ENCODE measurements around the gene MRPS18B.
A peak's percentile ranks its signal among the peaks of the same experiment; 100 is the strongest.
"Not testable (repeated sequence)": the region's sequence is repeated elsewhere in the genome, so short reads cannot be mapped to it uniquely, and the experiment has no call there.

The MRPS18B gene

GRCh38 chr6:30657922-30658321, 40.3 kb downstream of the MRPS18B start:
- H3K4me3 ChIP-seq; H3K9me3 ChIP-seq; H3K4me1 ChIP-seq; H3K27me3 ChIP-seq (ENCODE audit: low read depth); DNase-seq (ENCODE audit: low spot score in 2 of 2); in situ Hi-C loops (cut with MboI; ENCODE audit: low sequenced_read_pairs): not testable (repeated sequence)
- peaks cover 88% of the 10 kb centered on the region for H3K36me3 ChIP-seq (replicated peaks)

GRCh38 chr6:30664994-30665767, 47.5 kb downstream of the MRPS18B start:
- H3K27me3 ChIP-seq (ENCODE audit: low read depth) = no peaks in the 10 kb centered on the region
- H3K9me3 ChIP-seq = no peaks in the 10 kb centered on the region
- DNase-seq (ENCODE audit: low spot score in 2 of 2) = no peak
- in situ Hi-C loops (cut with MboI; ENCODE audit: low sequenced_read_pairs) = no loop called here
- peaks cover 20% of the 10 kb centered on the region for H3K4me1 ChIP-seq
- H3K36me3 ChIP-seq (replicated peaks) = peaks cover 62% of the 10 kb centered on the region
- no peak overlapping the region for H3K4me3 ChIP-seq

DNA sequence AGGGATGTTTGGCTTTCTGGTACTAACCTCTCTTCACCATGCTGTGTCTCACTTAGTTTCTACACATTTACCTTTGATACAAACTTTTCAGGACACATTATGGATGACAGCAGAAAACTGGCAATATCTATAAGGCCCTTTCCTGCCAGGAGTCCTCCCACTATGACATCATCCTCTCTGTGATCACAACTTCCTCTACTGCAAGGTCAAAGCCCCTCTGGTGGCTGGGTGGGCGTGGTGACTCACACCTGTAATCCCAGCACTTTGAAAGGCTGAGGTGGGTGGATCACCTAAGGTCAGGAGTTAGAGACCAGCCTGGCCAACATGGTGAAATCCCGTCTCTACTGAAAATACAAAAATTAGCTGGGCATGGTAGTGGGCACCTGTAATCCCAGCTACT, 48.7 kb downstream of the MRPS18B start:
- Histone ChIP-seq H3K4me1 (peaks cover 20% of the 10 kb centered on the region), H3K36me3 (replicated peaks) (peaks cover 62% of the 10 kb centered on the region)
- H3K4me3 ChIP-seq; DNase-seq (ENCODE audit: low spot score in 2 of 2); H3K9me3 ChIP-seq; in situ Hi-C loops (cut with MboI; ENCODE audit: low sequenced_read_pairs); H3K27me3 ChIP-seq (ENCODE audit: low read depth): not testable (repeated sequence)

DNA sequence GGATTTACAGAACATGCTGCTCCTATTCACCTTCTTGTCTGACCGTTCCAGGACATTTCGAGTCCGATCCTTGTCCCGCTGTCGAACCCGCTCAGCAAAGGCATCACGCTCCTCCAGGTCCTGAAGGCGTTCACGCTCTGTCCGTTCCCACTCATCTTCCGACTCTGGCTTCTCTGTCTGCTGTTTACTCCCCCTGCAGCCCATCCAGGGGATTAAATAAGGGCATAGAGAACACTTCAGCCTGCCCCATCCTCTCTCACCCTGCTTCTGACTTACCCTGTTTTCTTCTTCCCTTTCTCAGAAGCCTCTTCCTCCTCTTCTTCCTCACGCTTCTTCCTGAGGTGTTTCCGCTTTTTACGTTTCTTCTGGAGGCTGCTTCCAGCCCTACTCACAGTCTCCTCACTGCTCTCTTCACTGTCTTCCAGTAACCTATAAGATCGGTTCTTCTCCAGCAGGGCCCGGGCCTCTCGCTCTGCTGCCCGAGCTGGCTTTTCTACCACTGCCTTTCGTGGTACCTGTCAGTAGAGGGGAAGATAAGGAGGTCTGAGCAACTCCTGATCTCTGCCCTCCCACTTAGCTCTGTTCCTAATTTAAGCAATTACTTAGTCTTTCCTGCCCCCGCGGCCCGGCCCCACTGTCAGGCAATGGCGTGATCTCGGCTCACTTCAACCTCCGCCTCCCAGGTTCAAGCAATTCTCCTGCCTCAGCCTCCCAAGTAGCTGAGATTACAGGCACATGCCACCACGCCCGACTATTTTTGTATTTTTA, 53.3 kb downstream of the MRPS18B start:
- H3K9me3 ChIP-seq = no peaks in the 10 kb centered on the region
- peaks cover 27% of the 10 kb centered on the region for H3K4me1 ChIP-seq
- in situ Hi-C loops (cut with MboI; ENCODE audit: low sequenced_read_pairs) = loop anchor here (5.0 kb wide), 1 partner anchor 56 kb away; no protein-coding TSS in a partner anchor
- DNase-seq (ENCODE audit: low spot score in 2 of 2) = peak in 1 of 2 experiments; percentile 37
- peaks cover 21% of the 10 kb centered on the region for H3K36me3 ChIP-seq (replicated peaks)
- H3K4me3 ChIP-seq = no peak overlapping the region
- no peaks in the 10 kb centered on the region for H3K27me3 ChIP-seq (ENCODE audit: low read depth)

GRCh38 chr6:30672445-30673253, 55.0 kb downstream of the MRPS18B start, which contains the start of gene DHX16:
Gene DHX16 (minus strand): TSS chr6:30673006. CDS start chr6:30672841, 165 bp downstream.
- Histone ChIP-seq H3K36me3 (replicated peaks) (peaks cover 24% of the 10 kb centered on the region), H3K27me3 (ENCODE audit: low read depth) (no peaks in the 10 kb centered on the region), H3K4me3 (peak within 1 kb of the TSS; percentile 85), H3K4me1 (peaks cover 19% of the 10 kb centered on the region), H3K9me3 (no peaks in the 10 kb centered on the region)
- in situ Hi-C loops (cut with MboI; ENCODE audit: low sequenced_read_pairs) = loop anchor here (5.0 kb wide), 1 partner anchor 55 kb away; no protein-coding TSS in a partner anchor
- DNase-seq (ENCODE audit: low spot score in 2 of 2) = peak; percentile 95 to 98
